ENCODE data around the gene KIF23. TPM values are rescaled to one million over a fixed set of nuclear protein-coding genes. Genes with fewer than 3 reads are reported as not detected.
"Not testable (repeated sequence)": the region's sequence is repeated elsewhere in the genome, so short reads cannot be mapped to it uniquely, and the experiment has no call there.

KIF23 gene
- total and polyA plus RNA-seq, 8 donors, result 3.5 to 69.2 (median 31.0) TPM

DNA sequence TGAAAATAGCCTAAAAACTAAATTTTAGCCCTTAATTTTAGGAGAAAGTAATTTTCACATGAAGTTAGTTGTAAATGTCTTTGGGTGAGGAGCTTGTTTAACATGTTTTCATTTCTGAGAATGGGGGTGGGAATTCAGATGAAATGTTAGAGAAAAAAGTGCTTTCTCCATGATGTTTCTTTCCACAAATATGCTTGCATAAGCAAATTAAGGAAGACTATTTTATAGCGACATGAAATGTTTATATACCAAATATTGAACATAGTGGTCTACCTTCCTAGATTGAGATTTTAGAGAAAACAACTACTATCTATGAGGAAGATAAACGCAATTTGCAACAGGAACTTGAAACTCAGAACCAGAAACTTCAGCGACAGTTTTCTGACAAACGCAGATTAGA lies 25.5 kb downstream of the KIF23 start:
- TF ChIP-seq, protein P1, sequence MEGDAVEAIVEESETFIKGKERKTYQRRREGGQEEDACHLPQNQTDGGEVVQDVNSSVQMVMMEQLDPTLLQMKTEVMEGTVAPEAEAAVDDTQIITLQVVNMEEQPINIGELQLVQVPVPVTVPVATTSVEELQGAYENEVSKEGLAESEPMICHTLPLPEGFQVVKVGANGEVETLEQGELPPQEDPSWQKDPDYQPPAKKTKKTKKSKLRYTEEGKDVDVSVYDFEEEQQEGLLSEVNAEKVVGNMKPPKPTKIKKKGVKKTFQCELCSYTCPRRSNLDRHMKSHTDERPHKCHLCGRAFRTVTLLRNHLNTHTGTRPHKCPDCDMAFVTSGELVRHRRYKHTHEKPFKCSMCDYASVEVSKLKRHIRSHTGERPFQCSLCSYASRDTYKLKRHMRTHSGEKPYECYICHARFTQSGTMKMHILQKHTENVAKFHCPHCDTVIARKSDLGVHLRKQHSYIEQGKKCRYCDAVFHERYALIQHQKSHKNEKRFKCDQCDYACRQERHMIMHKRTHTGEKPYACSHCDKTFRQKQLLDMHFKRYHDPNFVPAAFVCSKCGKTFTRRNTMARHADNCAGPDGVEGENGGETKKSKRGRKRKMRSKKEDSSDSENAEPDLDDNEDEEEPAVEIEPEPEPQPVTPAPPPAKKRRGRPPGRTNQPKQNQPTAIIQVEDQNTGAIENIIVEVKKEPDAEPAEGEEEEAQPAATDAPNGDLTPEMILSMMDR (IDR thresholded peaks at IDR 0.05), result no peak
- intact Hi-C loops (cut with DNase I), result no loop called here
- DNase-seq (no peak), ATAC-seq (no peak)
- Histone ChIP-seq H3K4me3 (no peak overlapping the region), H3K27ac (no peak overlapping the region), H3K4me1 (peaks cover 0 to 2% of the 10 kb centered on the region in 2 donors), H3K27me3 (no peaks in the 10 kb centered on the region), H3K9me3 (no peaks in the 10 kb centered on the region), H3K36me3 (no peaks in the 10 kb centered on the region)

DNA sequence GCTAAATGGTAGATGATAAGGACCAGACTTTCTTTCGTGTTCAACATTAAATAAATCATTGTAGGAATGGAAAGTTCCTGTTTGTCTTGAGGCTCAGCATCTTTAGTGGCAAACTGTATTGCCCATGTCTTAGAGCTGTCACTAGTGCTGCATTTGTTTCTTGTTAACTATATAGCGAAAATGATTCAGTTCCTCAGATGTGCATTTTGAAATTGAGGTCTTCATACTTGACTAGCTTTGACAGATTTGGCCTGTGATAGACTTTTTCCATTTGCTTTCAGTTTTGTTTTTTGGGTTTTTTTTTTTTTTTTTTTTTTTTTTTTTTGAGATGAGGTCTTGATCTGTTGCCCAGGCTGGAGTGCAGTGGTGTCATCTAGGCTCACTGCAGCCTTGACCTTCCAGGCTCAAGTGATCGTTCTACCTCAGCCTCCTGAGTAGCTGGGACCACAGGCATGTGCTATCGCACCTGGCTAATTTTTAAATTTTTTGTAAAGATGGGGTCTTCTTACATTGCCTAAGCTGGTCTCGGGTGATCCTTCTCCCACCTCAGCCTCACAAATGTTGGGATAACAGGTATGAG lies 29.0 kb downstream of the KIF23 start:
- H3K9me3 ChIP-seq, result no peaks in the 10 kb centered on the region
- TF ChIP-seq, protein P1 (IDR thresholded peaks at IDR 0.05), result no peak
- ATAC-seq (no peak), DNase-seq (no peak)
- no peak overlapping the region for H3K27ac ChIP-seq
- intact Hi-C loops (cut with DNase I), result no loop called here
- H3K4me3 ChIP-seq, result no peak overlapping the region
- peaks cover 0 to 8% of the 10 kb centered on the region in 2 donors for H3K36me3 ChIP-seq
- no peaks in the 10 kb centered on the region for H3K27me3 ChIP-seq
- H3K4me1 ChIP-seq, result no peaks in the 10 kb centered on the region

DNA sequence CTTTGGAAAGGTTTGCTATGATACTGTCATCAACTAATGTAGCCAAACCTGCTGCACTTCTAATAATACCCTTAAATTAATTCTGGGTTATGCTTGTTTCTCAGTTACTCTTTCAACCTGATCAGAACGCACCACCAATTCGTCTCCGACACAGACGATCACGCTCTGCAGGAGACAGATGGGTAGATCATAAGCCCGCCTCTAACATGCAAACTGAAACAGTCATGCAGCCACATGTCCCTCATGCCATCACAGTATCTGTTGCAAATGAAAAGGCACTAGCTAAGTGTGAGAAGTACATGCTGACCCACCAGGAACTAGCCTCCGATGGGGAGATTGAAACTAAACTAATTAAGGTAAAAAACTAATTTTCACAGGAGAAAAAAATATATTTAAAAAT lies 30.5 kb downstream of the KIF23 start:
- intact Hi-C loops (cut with DNase I), result no loop called here
- Histone ChIP-seq H3K4me1 (no peaks in the 10 kb centered on the region), H3K4me3 (no peak overlapping the region), H3K36me3 (peaks cover 0 to 8% of the 10 kb centered on the region in 2 donors), H3K9me3 (no peaks in the 10 kb centered on the region), H3K27me3 (no peaks in the 10 kb centered on the region), H3K27ac (no peak overlapping the region)
- TF ChIP-seq, protein P1 (IDR thresholded peaks at IDR 0.05), result no peak
- ATAC-seq (no peak), DNase-seq (no peak)

DNA sequence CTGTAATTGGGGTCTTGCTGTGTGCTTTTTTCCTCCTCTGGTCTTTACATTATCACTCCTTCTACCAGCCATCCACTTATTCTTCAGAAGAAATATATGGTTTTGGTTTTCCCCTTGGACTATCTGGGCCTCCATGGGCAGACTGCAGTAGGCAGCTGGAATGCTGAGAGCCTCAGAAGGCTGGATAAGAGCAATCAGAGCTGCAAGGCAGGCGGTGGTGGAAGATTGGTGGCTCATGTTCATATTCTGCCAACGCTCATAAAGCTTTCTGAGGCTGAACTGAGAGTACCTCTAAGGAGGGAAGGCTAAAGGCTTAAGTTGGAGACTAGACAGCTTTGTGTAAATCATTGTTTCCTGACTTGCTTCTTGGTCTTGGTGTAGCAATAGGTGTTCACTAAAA lies 32.8 kb downstream of the KIF23 start:
- Histone ChIP-seq H3K27ac (no peak overlapping the region), H3K4me1 (peaks cover 0 to 7% of the 10 kb centered on the region in 2 donors), H3K4me3 (no peak overlapping the region), H3K36me3 (peaks cover 0 to 8% of the 10 kb centered on the region in 2 donors), H3K9me3 (no peaks in the 10 kb centered on the region), H3K27me3 (no peaks in the 10 kb centered on the region)
- intact Hi-C loops (cut with DNase I), result no loop called here
- ATAC-seq (no peak), DNase-seq (no peak)
- TF ChIP-seq, protein P1 (IDR thresholded peaks at IDR 0.05), result no peak

DNA sequence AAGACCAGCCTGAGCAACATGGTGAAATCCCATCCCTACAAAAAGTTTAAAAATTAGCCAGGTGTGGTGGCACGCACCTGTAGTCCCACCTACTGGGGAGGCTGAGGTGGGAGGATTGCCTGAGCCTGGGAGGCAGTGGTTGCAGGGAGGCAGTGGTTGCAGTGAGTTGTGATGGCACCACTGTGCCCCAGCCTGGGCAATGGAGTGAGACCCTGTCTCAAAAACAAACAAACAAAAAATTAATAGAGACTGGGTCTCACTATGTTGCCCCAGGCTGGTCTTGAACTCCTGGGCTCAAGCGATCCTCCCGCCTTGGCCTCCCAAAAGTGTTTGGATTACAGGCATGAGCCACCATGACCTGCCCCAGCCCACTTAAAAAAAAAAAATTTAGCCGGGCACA lies 36.1 kb downstream of the KIF23 start:
- H3K4me3 ChIP-seq; H3K9me3 ChIP-seq; DNase-seq; H3K27ac ChIP-seq; H3K27me3 ChIP-seq; intact Hi-C loops (cut with DNase I); ATAC-seq: not testable (repeated sequence)
- Histone ChIP-seq H3K36me3 (peaks cover 0 to 19% of the 10 kb centered on the region in 2 donors), H3K4me1 (peaks cover 16 to 29% of the 10 kb centered on the region in 2 donors)
